22Rv1 (cell line): ENCODE data around the gene IKZF5.

Experiments
- ZFX ChIP-seq: fragments of 450-650 bp; IDR thresholded peaks from 2 replicates; pipeline ENCODE4 v1.6.1; 2017; ENCODE audit warnings: antibody characterized with exemption, borderline replicate concordance
- TF ChIP-seq, protein P1 (sequence below): fragments of 450-650 bp; IDR thresholded peaks from 2 replicates; pipeline ENCODE4 v1.5.1; 2017; ENCODE audit warnings: mild to moderate bottlenecking

DNA sequence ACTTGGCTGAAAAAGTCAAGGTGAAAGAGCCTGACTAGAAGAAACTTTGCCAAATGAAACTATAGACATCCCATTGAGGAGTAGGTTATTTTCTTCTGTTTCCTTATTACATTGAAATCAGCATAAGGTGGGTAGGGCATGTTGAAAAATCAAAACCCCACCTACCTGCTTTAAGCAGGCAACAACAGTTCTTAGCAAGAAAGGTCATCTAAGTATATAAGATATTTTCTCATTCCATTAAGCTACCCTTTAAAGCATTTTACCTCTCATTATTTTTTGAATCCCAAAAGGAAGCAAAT, 31.0 kb upstream of the IKZF5 start:
- TF ChIP-seq, protein P1, sequence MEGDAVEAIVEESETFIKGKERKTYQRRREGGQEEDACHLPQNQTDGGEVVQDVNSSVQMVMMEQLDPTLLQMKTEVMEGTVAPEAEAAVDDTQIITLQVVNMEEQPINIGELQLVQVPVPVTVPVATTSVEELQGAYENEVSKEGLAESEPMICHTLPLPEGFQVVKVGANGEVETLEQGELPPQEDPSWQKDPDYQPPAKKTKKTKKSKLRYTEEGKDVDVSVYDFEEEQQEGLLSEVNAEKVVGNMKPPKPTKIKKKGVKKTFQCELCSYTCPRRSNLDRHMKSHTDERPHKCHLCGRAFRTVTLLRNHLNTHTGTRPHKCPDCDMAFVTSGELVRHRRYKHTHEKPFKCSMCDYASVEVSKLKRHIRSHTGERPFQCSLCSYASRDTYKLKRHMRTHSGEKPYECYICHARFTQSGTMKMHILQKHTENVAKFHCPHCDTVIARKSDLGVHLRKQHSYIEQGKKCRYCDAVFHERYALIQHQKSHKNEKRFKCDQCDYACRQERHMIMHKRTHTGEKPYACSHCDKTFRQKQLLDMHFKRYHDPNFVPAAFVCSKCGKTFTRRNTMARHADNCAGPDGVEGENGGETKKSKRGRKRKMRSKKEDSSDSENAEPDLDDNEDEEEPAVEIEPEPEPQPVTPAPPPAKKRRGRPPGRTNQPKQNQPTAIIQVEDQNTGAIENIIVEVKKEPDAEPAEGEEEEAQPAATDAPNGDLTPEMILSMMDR = no peak
- TF ChIP-seq ZFX = no peak
